PC-3 (cell line): ENCODE measurements around the gene KRTAP5-3. TPM values are rescaled to one million over a fixed set of nuclear protein-coding genes. Genes with fewer than 3 reads are reported as not detected.

Experiments
- ATAC-seq: fragments of 200-7000 bp; cut with Tn5 transposase; 2 replicates; pipeline ENCODE4 v1.9.1; 2020; ENCODE audit warnings: mild to moderate bottlenecking, moderate library complexity
- BruUV-seq: library from RNA; stranded (reverse); fragments of 400-500 nt; replicated peaks from 2 replicates; lab custom pipeline; 2021; lab: Mats Ljungman, UMichigan
- CTCF ChIA-PET: fragments of 300-600 bp; sonication (Branson Sonifier 250); formaldehyde crosslinking; loops from one replicate; lab custom pipeline; 2022; ENCODE audit warnings: antibody characterized with exemption; lab: Charles Lee
- POLR2A ChIA-PET: fragments of 300-600 bp; sonication (Branson Sonifier 250); formaldehyde crosslinking; loops from one replicate; lab custom pipeline; 2022; ENCODE audit warnings: antibody characterized with exemption; ENCODE audit not compliant: unreplicated experiment; lab: Charles Lee
- DNase-seq: peaks from one replicate; pipeline ENCODE4 v3.0.0-alpha.2; 2015
- H2AFZ ChIP-seq: fragments of 300-600 bp; sonication (generic); 2 replicates; pipeline ENCODE4 v1.6.0; 2016; ENCODE audit warnings: antibody characterized with exemption, low read length
- H3F3A ChIP-seq: fragments of 300-600 bp; sonication (generic); one replicate; pipeline ENCODE4 v1.6.0; 2017; ENCODE audit warnings: antibody characterized with exemption, low read length, control low read depth, mild to moderate bottlenecking; ENCODE audit not compliant: unreplicated experiment
- H3K27ac ChIP-seq: fragments of 300-600 bp; sonication (generic); 2 replicates; pipeline ENCODE4 v1.5.1; 2016; ENCODE audit warnings: mild to moderate bottlenecking, low read length
- H3K27me3 ChIP-seq: fragments of 300-600 bp; sonication (generic); 2 replicates; pipeline ENCODE4 v1.6.1; 2016; ENCODE audit warnings: low read length, mixed read lengths
- H3K36me3 ChIP-seq: fragments of 300-600 bp; sonication (generic); 2 replicates; pipeline ENCODE4 v1.6.1; 2016; ENCODE audit warnings: low read depth, mixed run types, low read length, mixed read lengths
- H3K4me1 ChIP-seq: fragments of 300-600 bp; sonication (generic); 2 replicates; pipeline ENCODE4 v1.5.1; 2016; ENCODE audit warnings: low read length; ENCODE audit not compliant: insufficient read depth
- H3K4me2 ChIP-seq: fragments of 300-600 bp; sonication (generic); 2 replicates; pipeline ENCODE4 v1.6.0; 2016; ENCODE audit warnings: low read length
- H3K4me3 ChIP-seq: fragments of 300-600 bp; sonication (generic); 2 replicates; pipeline ENCODE4 v1.5.1; 2016; ENCODE audit warnings: mild to moderate bottlenecking, low read length, mixed read lengths
- H3K79me2 ChIP-seq: fragments of 300-600 bp; sonication (generic); 2 replicates; pipeline ENCODE4 v1.6.1; 2017; ENCODE audit warnings: low read length, mixed read lengths
- H3K9ac ChIP-seq: fragments of 300-600 bp; sonication (generic); 2 replicates; pipeline ENCODE4 v1.6.0; 2016; ENCODE audit warnings: mild to moderate bottlenecking, low read length
- H3K9me2 ChIP-seq: fragments of 300-600 bp; sonication (generic); replicated peaks from 2 replicates; pipeline ENCODE4 v1.6.1; 2016; ENCODE audit warnings: mixed run types, low read length, mixed read lengths
- H3K9me3 ChIP-seq: fragments of 300-600 bp; sonication (generic); 2 replicates; pipeline ENCODE4 v1.6.1; 2016; ENCODE audit warnings: low read length, mixed read lengths
- H4K20me1 ChIP-seq: fragments of 300-600 bp; sonication (generic); 2 replicates; pipeline ENCODE4 v1.6.1; 2016; ENCODE audit warnings: low read length, mixed read lengths
- CTCF ChIP-seq: fragments of 300-600 bp; sonication (generic); conservative IDR thresholded peaks from 2 replicates; pipeline ENCODE4 v1.5.1; 2017; ENCODE audit warnings: antibody characterized with exemption, low read depth, mild to moderate bottlenecking, low read length
- EZH2 ChIP-seq: fragments of 300-600 bp; sonication (generic); IDR thresholded peaks from one replicate; pipeline ENCODE4 v1.6.1; 2017; ENCODE audit warnings: antibody characterized with exemption, mild to moderate bottlenecking, low read length; ENCODE audit not compliant: unreplicated experiment
- EZH2phosphoT487 ChIP-seq: fragments of 300-600 bp; sonication (generic); IDR thresholded peaks from 2 replicates; pipeline ENCODE4 v1.6.1; 2018; ENCODE audit warnings: mild to moderate bottlenecking, antibody characterized with exemption, low read length, borderline replicate concordance
- intact Hi-C: fragments of 100-400 bp; cut with micrococcal nuclease; formaldehyde crosslinking; loops from 2 replicates; pipeline ENCODE4 v1.9.0; 2023
- total RNA-seq: library from RNA; depleted of rRNA; stranded (reverse); fragments of >200 nt; gene quantifications from 2 replicates; pipeline ENCODE4 v1.2.3, GENCODE V29; 2014; rRNA removed

Gene KRTAP5-3
- total RNA-seq, 1 experiment from 2014 or later, result not detected

DNA sequence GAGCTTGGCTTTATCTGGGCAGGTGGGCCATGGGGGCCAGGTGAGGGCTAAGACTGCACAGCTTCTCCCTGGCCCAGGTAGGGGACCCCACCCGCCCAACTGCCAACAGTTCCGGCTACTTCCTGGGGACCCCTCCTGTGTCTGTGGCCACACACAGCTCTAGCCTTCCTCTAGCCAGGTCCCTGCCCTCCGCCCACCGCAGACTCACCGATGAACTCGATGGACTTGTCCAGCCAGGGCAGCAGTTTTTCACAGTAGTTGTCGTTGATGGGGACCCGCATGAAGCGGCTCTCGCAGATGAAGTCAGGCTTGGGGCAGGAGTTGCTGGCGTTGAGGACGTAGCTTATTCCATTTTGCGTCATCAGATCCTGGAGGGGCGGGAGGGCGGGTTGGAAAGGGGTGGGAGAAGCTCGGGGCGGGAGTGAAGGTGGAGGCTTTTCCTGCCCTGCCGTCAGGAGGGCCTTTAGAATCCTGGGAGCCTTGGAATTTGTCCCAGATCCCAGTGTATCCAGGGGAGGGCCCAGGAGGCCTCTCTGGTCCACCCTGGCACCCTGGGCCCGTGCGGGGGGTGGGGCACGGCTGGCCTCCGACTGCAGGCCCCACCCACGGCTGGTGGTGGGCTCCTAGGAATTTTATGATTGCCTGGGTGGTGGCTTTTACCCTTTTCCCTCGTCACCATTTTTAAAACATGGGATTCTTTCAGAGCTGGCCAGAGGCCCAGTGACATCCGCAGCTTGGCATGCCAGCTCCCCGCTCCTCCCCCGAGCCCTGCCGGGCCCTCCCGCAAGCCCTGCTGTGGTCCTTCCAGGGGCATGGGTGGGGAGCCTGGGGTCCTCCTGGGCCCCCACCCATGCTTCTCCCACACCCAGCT is 50.1 kb downstream of the KRTAP5-3 start:
- peak; percentile 34 for ATAC-seq
- peak overlapping the region; percentile 56 for H3K9ac ChIP-seq
- no peaks in the 10 kb centered on the region for H4K20me1 ChIP-seq
- H3K79me2 ChIP-seq, result no peaks in the 10 kb centered on the region
- ChIA-PET POLR2A (interaction anchor here (0.5 to 0.6 kb wide), 2 partner anchors 51 to 598 kb away, joined by 3 to 9 read pairs; no protein-coding TSS in a partner anchor), CTCF (interaction anchor here (1.3 to 1.9 kb wide), 3 partner anchors 11 to 17 kb away, joined by 6 to 12 read pairs (median 8); no protein-coding TSS in a partner anchor)
- H3K9me3 ChIP-seq, result no peaks in the 10 kb centered on the region
- intact Hi-C loops, result loop anchor here (2.0 kb wide), 1 partner anchor 17 kb away; no protein-coding TSS in a partner anchor
- H3K27me3 ChIP-seq, result no peaks in the 10 kb centered on the region
- H3K9me2 ChIP-seq, result no peaks in the 10 kb centered on the region
- peak overlapping the region; percentile 63 for H3K4me3 ChIP-seq
- H3K4me1 ChIP-seq, result peaks cover 29% of the 10 kb centered on the region
- DNase-seq, result peak; percentile 85
- no peaks in the 10 kb centered on the region for H3F3A ChIP-seq
- no TSS peak for BruUV-seq
- peak overlapping the region; percentile 79 for H3K27ac ChIP-seq
- H2AFZ ChIP-seq, result no peak overlapping the region; the same call in 1 of the 2 replicates
- peak overlapping the region; percentile 89 for H3K4me2 ChIP-seq
- no peaks in the 10 kb centered on the region for H3K36me3 ChIP-seq
- no peak for TF ChIP-seq EZH2
- TF ChIP-seq EZH2phosphoT487, result no peak
- TF ChIP-seq CTCF, result no peak

Other genes with a start within 250 kb of the KRTAP5-3 start
- 1.2 and 2.8 TPM in 2 replicates for gene BRSK2, start 218.5 kb downstream of the KRTAP5-3 start, total RNA-seq
- 23.0 and 31.0 TPM in 2 replicates for gene MOB2, start 121.7 kb downstream of the KRTAP5-3 start, total RNA-seq
- 2.4 and 2.6 TPM in 2 replicates for gene DUSP8, start 36.2 kb downstream of the KRTAP5-3 start, total RNA-seq
- gene KRTAP5-1, start 23.2 kb downstream of the KRTAP5-3 start, total RNA-seq, result not detected in 2 replicates
- not detected in 2 replicates for gene KRTAP5-2, start 10.2 kb downstream of the KRTAP5-3 start, total RNA-seq
- gene KRTAP5-4, start 13.7 kb upstream of the KRTAP5-3 start, total RNA-seq, result not detected in 2 replicates
- gene KRTAP5-5, start 21.3 kb upstream of the KRTAP5-3 start, total RNA-seq, result not detected in 2 replicates
- gene KRTAP5-6, start 88.7 kb upstream of the KRTAP5-3 start, total RNA-seq, result not detected in 2 replicates
- 0.58 and 1.4 TPM in 2 replicates for gene IFITM10, start 142.1 kb upstream of the KRTAP5-3 start, total RNA-seq
- gene CTSD, start 155.5 kb upstream of the KRTAP5-3 start, total RNA-seq, result 308 and 358 TPM in 2 replicates
- gene SYT8, start 226.5 kb upstream of the KRTAP5-3 start, total RNA-seq, result 4.7 and 7.8 TPM in 2 replicates
- gene TNNI2, start 230.5 kb upstream of the KRTAP5-3 start, total RNA-seq, result 0.55 TPM in 1 of 2 replicates, not detected in the other
- not detected in 2 replicates for gene LSP1, start 244.6 kb upstream of the KRTAP5-3 start, total RNA-seq